Nephron progenitor cell (in vitro differentiated cells): ENCODE measurements around the gene SENP8.

Experiments used
- DNase-seq: peaks from one replicate; pipeline ENCODE4 v3.0.0; 2021
- H3K27ac Mint-ChIP-seq: 2 replicates; pipeline ENCODE4 v1.8.0; 2021; ENCODE audit warnings: mild to moderate bottlenecking, moderate library complexity, mixed read lengths
- H3K27me3 Mint-ChIP-seq: 2 replicates; pipeline ENCODE4 v1.8.0; 2021; ENCODE audit warnings: mild to moderate bottlenecking, low read depth, mixed read lengths; ENCODE audit not compliant: poor library complexity
- H3K36me3 Mint-ChIP-seq: 2 replicates; pipeline ENCODE4 v1.8.0; 2021; ENCODE audit warnings: low read depth, mixed read lengths
- H3K4me1 Mint-ChIP-seq: 2 replicates; pipeline ENCODE4 v1.8.0; 2021; ENCODE audit warnings: mixed read lengths
- H3K4me3 Mint-ChIP-seq: 2 replicates; pipeline ENCODE4 v1.8.0; 2021; ENCODE audit warnings: mild to moderate bottlenecking, moderate library complexity, mixed read lengths
- H3K9me3 Mint-ChIP-seq: 2 replicates; pipeline ENCODE4 v1.8.0; 2021; ENCODE audit warnings: mild to moderate bottlenecking, moderate library complexity, mixed read lengths
- CTCF ChIP-seq: fragments of 200-600 bp; sonication (generic); IDR thresholded peaks from 2 replicates; pipeline ENCODE4 v1.5.0; 2021; ENCODE audit warnings: antibody characterized with exemption

SENP8 gene

DNA sequence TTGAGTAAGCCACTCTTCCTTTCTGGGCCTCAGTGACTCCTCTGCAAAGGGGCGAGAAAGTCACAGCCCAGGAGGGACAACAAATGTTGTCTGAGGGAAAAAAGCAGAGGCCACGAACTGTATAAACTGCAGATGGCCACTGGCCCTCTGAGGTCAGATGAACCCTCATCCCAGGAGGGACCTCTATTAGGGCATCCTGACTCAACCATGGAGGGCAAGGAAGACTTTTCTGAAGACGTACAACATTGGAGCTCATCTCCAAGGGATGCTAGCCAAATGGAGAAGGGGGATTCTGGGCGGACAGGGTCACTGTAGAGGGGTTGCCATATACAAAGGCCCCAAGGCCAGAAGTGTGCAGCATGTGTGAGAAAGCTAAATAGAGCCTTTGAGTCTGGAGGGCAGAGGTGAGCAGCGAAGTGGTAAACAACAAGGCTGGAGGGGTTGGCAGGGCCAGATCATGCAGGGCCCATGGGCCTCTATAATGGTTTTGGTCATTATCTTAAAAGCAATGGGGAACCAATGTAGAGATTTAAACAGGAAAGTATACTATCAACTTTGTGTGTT lies 62.6 kb downstream of the SENP8 start:
- no peak overlapping the region for H3K4me3 Mint-ChIP-seq
- H3K27ac Mint-ChIP-seq, result no peak overlapping the region
- H3K36me3 Mint-ChIP-seq, result no peaks in the 10 kb centered on the region
- no peaks in the 10 kb centered on the region for H3K9me3 Mint-ChIP-seq
- DNase-seq, result no peak
- peaks cover 52% of the 10 kb centered on the region for H3K4me1 Mint-ChIP-seq
- H3K27me3 Mint-ChIP-seq, result peaks cover 33% of the 10 kb centered on the region
- no peak for TF ChIP-seq CTCF

DNA sequence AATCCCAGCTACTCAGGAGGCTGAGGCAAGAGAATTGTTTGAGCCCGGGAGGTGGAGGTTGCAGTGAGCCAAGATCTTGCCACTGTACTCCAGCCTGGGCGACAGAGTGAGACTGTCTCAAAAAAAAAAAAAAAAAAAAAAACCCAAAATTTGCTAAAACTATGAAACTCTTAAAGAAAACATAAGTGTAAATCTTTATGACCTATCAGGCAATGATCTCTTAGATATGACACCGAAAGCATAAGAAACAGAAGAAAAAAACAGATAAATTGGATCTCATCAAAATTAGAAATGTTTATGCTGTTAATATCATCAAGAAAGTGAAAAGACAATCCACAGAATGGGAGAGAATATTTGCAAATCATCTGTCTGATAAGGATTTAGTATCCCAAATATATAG lies 64.0 kb downstream of the SENP8 start:
- Mint-ChIP-seq H3K36me3 (no peaks in the 10 kb centered on the region), H3K27me3 (peaks cover 44% of the 10 kb centered on the region), H3K4me3 (no peak overlapping the region), H3K4me1 (peaks cover 40% of the 10 kb centered on the region), H3K27ac (no peak overlapping the region), H3K9me3 (no peaks in the 10 kb centered on the region)
- DNase-seq, result no peak
- TF ChIP-seq CTCF, result no peak

DNA sequence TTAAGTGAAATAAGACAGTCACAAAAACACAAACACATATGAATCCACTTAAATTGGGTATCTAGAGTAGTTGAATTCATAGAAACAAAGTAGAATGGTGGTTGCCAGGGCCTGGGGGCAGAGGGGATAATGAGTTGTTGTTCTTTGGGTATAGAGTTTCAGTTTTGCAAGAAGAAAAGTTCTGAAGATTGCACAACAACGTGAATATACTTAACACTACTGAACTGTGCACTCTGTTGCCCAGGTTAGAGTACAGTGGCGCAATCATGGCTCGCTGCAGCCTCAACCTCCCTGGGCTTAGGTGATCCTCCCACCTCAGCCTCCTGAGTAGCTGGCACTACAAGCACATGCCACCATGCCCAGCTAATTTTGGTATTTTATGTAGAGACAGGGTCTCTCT lies 64.5 kb downstream of the SENP8 start:
- H3K4me1 Mint-ChIP-seq, result peaks cover 38% of the 10 kb centered on the region
- H3K4me3 Mint-ChIP-seq, result no peak overlapping the region
- DNase-seq, result no peak
- H3K27ac Mint-ChIP-seq, result no peak overlapping the region
- TF ChIP-seq CTCF, result no peak
- H3K36me3 Mint-ChIP-seq, result no peaks in the 10 kb centered on the region
- H3K27me3 Mint-ChIP-seq, result peaks cover 47% of the 10 kb centered on the region
- no peaks in the 10 kb centered on the region for H3K9me3 Mint-ChIP-seq

GRCh38 chr15:72183781-72184164 lies 65.6 kb downstream of the SENP8 start:
- H3K4me3 Mint-ChIP-seq, result peak overlapping the region; percentile 64
- H3K4me1 Mint-ChIP-seq, result peaks cover 36% of the 10 kb centered on the region
- no peaks in the 10 kb centered on the region for H3K36me3 Mint-ChIP-seq
- no peaks in the 10 kb centered on the region for H3K9me3 Mint-ChIP-seq
- peaks cover 54% of the 10 kb centered on the region for H3K27me3 Mint-ChIP-seq
- H3K27ac Mint-ChIP-seq, result no peak overlapping the region
- no peak for TF ChIP-seq CTCF
- DNase-seq, result no peak

- no peak overlapping the region for H3K27ac Mint-ChIP-seq
- peak; percentile 72 for DNase-seq
- H3K9me3 Mint-ChIP-seq, result no peaks in the 10 kb centered on the region
- no peaks in the 10 kb centered on the region for H3K36me3 Mint-ChIP-seq
- peak overlapping the region; percentile 64 for H3K4me3 Mint-ChIP-seq
- peaks cover 56% of the 10 kb centered on the region for H3K27me3 Mint-ChIP-seq
- no peak for TF ChIP-seq CTCF
- peaks cover 31% of the 10 kb centered on the region for H3K4me1 Mint-ChIP-seq
These were observed 66.1 kb downstream of the SENP8 start for GRCh38 chr15:72184165-72184811.
